Smooth muscle cell (in vitro differentiated cells): ENCODE measurements around the gene BCOR. TPM values are rescaled to one million over a fixed set of nuclear protein-coding genes. Genes with fewer than 3 reads are reported as not detected.

Experiments used
- DNase-seq: peaks from one replicate; lab custom pipeline; 2025; ENCODE audit not compliant: unreplicated experiment; lab: John Stamatoyannopoulos, UW
- H2AFZ ChIP-seq: fragments of 200-600 bp; sonication (generic); 2 replicates; pipeline ENCODE4 v1.6.0; 2016; ENCODE audit warnings: antibody characterized with exemption, low read depth, mild to moderate bottlenecking
- H3F3A ChIP-seq: fragments of 200-600 bp; sonication (generic); 2 replicates; pipeline ENCODE4 v1.6.0; 2017; ENCODE audit warnings: antibody characterized with exemption, low read depth
- H3K27ac ChIP-seq: fragments of 200-600 bp; sonication (generic); 2 replicates; pipeline ENCODE4 v1.5.1; 2016; ENCODE audit warnings: low read depth, mild to moderate bottlenecking
- H3K27me3 ChIP-seq: fragments of 200-600 bp; sonication (generic); 2 replicates; pipeline ENCODE4 v1.6.1; 2016; ENCODE audit warnings: low read depth, mild to moderate bottlenecking
- H3K36me3 ChIP-seq: fragments of 200-600 bp; sonication (generic); 2 replicates; pipeline ENCODE4 v1.5.1; 2016; ENCODE audit warnings: low read depth
- H3K4me1 ChIP-seq: fragments of 200-600 bp; sonication (generic); 2 replicates; pipeline ENCODE4 v1.5.1; 2016; ENCODE audit warnings: low read depth
- H3K4me2 ChIP-seq: fragments of 200-600 bp; sonication (generic); 2 replicates; pipeline ENCODE4 v1.6.0; 2016; ENCODE audit warnings: mild to moderate bottlenecking
- H3K4me3 ChIP-seq: fragments of 200-600 bp; sonication (generic); 2 replicates; pipeline ENCODE4 v1.5.1; 2016; ENCODE audit warnings: mild to moderate bottlenecking
- H3K79me2 ChIP-seq: fragments of 200-600 bp; sonication (generic); 2 replicates; pipeline ENCODE4 v1.6.0; 2016; ENCODE audit warnings: low read depth, mild to moderate bottlenecking
- H3K9ac ChIP-seq: fragments of 200-600 bp; sonication (generic); 2 replicates; pipeline ENCODE4 v1.6.0; 2016; ENCODE audit warnings: low read depth
- H3K9me3 ChIP-seq: fragments of 200-600 bp; sonication (generic); replicated peaks from 2 replicates; pipeline ENCODE4 v1.5.1; 2016; ENCODE audit warnings: low read depth
- H4K20me1 ChIP-seq: fragments of 200-600 bp; sonication (generic); 2 replicates; pipeline ENCODE4 v1.6.0; 2016; ENCODE audit warnings: low read depth
- CTCF ChIP-seq: fragments of 200-600 bp; sonication (generic); IDR thresholded peaks from 2 replicates; pipeline ENCODE4 v1.5.1; 2017; ENCODE audit warnings: borderline replicate concordance, mild to moderate bottlenecking, antibody characterized with exemption; ENCODE audit not compliant: insufficient read depth, poor library complexity, severe bottlenecking
- WGBS: methylation state at CpG from one replicate; pipeline ENCODE4 v1.1.7; 2016; ENCODE audit warnings: low lambda C conversion rate; 5-methylcytosine and 5-hydroxymethylcytosine counted together
- polyA plus RNA-seq: library from polyadenylated mRNA; unstranded; fragments of >200 nt; fragmentation: Nextera tagmentation; extraction: Ambion mirVana; gene quantifications from 2 replicates; pipeline ENCODE4 v1.2.1, GENCODE V29; 2016
- total RNA-seq: library from RNA; depleted of rRNA; stranded (reverse); fragments of >200 nt; gene quantifications from 2 replicates; pipeline ENCODE4 v1.2.3, GENCODE V29; 2014

Gene BCOR
- total and polyA plus RNA-seq, 2 experiments from 2014 or later = 19.5 to 28.0 TPM

- DNase-seq = peak; percentile 6
- no peak overlapping the region for H3K4me3 ChIP-seq
- TF ChIP-seq CTCF = no peak
- H3K27me3 ChIP-seq = no peaks in the 10 kb centered on the region
- H3K9ac ChIP-seq = no peak overlapping the region
- H3K36me3 ChIP-seq = no peaks in the 10 kb centered on the region
- peak overlapping the region; percentile 86 for H3K4me2 ChIP-seq
- WGBS = 23% methylated on average over 21 of the region's 21 CpGs
- peaks cover 30% of the 10 kb centered on the region for H3F3A ChIP-seq
- no peaks in the 10 kb centered on the region for H3K79me2 ChIP-seq
- peaks cover 47% of the 10 kb centered on the region for H3K4me1 ChIP-seq
- no peaks in the 10 kb centered on the region for H3K9me3 ChIP-seq
- no peak overlapping the region for H2AFZ ChIP-seq
- H4K20me1 ChIP-seq = no peaks in the 10 kb centered on the region
- H3K27ac ChIP-seq = no peak overlapping the region
Observed at GRCh38 chrX:40010550-40011321, 87.0 kb downstream of the BCOR start.

- peaks cover 47% of the 10 kb centered on the region for H3K4me1 ChIP-seq
- H2AFZ ChIP-seq = no peak overlapping the region
- H3K27me3 ChIP-seq = no peaks in the 10 kb centered on the region
- no peaks in the 10 kb centered on the region for H4K20me1 ChIP-seq
- 35% methylated on average over 12 of the region's 12 CpGs for WGBS
- no peak overlapping the region for H3K27ac ChIP-seq
- no peaks in the 10 kb centered on the region for H3K36me3 ChIP-seq
- peak overlapping the region; percentile 86 for H3K4me2 ChIP-seq
- no peaks in the 10 kb centered on the region for H3K79me2 ChIP-seq
- H3K9ac ChIP-seq = no peak overlapping the region
- H3K4me3 ChIP-seq = no peak overlapping the region
- H3K9me3 ChIP-seq = no peaks in the 10 kb centered on the region
- DNase-seq = no peak
- TF ChIP-seq CTCF = no peak
- peaks cover 24% of the 10 kb centered on the region for H3F3A ChIP-seq
Observed at GRCh38 chrX:40009890-40010289, 87.9 kb downstream of the BCOR start.

- Histone ChIP-seq H3K4me1 (peaks cover 51% of the 10 kb centered on the region), H3K27me3 (no peaks in the 10 kb centered on the region)
Observed at GRCh38 chrX:40009462-40009851, 88.3 kb downstream of the BCOR start.

More at GRCh38 chrX:40009462-40009851, 88.3 kb downstream of the BCOR start:
- TF ChIP-seq CTCF = no peak
- H3K9me3 ChIP-seq = no peaks in the 10 kb centered on the region
- 9% methylated on average over 34 of the region's 35 CpGs for WGBS
- H3K27ac ChIP-seq = no peak overlapping the region
- H2AFZ ChIP-seq = no peak overlapping the region
- peaks cover 28% of the 10 kb centered on the region for H3F3A ChIP-seq
- H4K20me1 ChIP-seq = no peaks in the 10 kb centered on the region
- no peak overlapping the region for H3K9ac ChIP-seq
- no peaks in the 10 kb centered on the region for H3K79me2 ChIP-seq
- H3K4me2 ChIP-seq = peak overlapping the region; percentile 86
- H3K4me3 ChIP-seq = peak overlapping the region; percentile 43
- no peaks in the 10 kb centered on the region for H3K36me3 ChIP-seq
- peak; percentile 27 for DNase-seq
